GM18519 (cell line): ENCODE results near the gene CCDC78.

Experiments
- ATAC-seq: cut with Tn5 transposase; IDR thresholded peaks from one replicate; pipeline ENCODE4 v1.9.1; 2021; ENCODE audit warnings: mild to moderate bottlenecking, moderate library complexity; ENCODE audit not compliant: unreplicated experiment, low FRiP score

CCDC78 gene

GRCh38 chr16:740764-741505 is 14.7 kb upstream of the CCDC78 start, which contains the start of gene CIAO3:
TSS of gene CIAO3 (minus strand) at chr16:740997. CDS start at chr16:740985, 12 bp downstream.
- no peak for ATAC-seq

DNA sequence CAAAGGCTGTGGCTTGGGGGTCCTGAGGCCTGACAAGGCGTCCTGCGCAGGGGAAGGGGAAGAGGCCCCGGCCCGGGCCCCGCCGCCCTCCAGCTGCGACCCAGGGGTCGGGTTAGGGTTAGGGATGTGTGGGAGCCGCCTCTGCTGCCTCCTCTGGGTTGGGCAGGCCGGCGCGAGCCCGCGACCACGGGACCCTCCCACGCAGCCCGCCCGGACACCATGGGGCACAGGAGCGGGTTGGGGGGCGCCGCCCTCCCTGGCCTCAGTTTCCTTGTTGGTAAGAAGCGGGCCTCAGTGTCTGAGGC is 14.2 kb upstream of the CCDC78 start:
- ATAC-seq = no peak

DNA sequence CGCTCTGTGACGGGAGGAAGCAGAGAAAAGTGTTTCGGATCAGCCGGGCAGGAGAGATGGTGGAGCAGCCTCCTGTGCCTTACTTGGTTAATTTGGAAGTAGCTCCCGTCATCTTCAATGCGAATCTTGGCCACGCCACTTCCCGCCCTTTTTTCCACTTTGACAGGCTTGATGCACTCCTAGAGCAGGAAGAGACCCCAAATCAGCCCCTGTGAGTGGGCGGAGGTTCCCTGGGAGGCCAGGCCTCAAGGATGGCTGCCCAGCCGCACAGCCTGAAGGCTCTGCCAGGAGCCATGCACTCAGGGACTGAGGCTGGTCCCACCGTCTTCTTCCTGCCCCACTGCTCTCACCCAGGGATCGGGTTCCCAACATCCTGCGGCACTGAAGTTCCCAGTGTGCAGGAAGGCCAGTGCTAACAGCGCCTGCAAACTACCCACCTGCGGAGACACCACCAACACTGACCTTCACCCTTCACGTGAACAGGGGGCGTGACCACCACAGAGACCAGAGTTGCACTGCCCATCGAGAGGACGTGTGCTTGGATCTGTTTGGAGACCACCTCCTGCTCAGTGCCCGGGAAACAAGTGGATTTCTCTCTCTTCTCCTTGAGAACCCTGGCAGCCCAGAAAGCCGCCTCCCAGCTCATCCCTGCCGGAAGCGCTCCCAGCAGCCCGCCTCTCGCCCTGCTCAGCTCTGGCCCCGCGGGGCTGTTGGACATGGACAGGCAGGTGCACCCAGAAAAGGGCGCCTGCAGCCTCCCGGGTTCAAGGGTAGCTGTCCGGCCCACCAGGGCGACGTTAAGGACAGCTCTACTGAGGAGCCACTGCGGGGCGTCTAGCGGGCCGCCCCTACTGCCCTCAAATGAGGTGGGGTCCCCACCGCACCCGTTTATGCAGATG is 13.6 kb upstream of the CCDC78 start:
- ATAC-seq = no peak

DNA sequence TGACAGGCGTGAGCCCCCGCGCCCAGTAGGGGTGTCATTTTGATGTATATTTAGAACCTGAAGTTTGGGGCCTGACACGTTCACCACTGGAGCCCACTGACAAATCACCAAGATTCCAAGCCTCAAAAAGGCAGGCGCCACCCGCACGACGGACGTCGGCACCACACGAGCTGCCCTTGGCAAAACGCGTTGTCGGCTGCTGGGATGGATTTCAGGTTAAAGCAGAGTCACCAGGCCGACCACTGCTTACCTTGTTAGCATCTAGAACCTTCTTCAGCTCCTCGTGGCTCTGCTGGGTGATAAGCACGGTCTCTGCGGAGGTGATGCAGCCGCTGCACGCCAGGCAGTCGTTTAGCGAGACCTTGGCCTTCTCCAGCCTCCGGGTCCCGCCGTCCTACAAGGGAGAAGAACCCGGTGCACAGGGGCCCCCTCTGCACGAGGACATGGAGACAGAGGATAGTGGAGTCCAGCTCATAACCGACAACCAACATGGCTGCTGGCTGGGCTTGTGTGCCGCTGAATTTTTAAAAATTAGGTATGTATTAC is 10.8 kb upstream of the CCDC78 start:
- ATAC-seq = no peak

DNA sequence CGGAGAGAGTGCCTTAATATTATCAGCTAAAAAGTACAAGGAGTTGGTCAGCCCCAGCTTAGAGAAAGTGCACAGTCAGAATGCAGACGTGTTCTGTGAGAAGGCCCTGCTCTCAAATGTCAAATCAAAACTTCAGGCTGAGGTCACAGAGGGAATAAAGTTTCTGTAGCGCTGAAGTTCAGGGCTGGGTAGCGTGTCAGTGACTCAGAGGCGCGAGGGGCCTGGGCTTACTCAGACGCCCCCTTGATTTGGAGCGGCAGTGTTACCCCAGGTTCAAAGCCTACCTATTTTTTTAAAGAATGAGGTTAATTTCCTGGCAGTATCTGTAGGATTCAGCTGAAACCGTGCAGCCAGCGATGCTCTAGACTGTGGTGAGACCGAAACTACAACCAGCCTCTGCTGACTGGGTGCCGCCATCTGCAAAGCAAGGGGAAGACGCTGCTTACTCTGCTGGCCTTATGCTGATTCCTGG is 9.8 kb upstream of the CCDC78 start:
- ATAC-seq = no peak

DNA sequence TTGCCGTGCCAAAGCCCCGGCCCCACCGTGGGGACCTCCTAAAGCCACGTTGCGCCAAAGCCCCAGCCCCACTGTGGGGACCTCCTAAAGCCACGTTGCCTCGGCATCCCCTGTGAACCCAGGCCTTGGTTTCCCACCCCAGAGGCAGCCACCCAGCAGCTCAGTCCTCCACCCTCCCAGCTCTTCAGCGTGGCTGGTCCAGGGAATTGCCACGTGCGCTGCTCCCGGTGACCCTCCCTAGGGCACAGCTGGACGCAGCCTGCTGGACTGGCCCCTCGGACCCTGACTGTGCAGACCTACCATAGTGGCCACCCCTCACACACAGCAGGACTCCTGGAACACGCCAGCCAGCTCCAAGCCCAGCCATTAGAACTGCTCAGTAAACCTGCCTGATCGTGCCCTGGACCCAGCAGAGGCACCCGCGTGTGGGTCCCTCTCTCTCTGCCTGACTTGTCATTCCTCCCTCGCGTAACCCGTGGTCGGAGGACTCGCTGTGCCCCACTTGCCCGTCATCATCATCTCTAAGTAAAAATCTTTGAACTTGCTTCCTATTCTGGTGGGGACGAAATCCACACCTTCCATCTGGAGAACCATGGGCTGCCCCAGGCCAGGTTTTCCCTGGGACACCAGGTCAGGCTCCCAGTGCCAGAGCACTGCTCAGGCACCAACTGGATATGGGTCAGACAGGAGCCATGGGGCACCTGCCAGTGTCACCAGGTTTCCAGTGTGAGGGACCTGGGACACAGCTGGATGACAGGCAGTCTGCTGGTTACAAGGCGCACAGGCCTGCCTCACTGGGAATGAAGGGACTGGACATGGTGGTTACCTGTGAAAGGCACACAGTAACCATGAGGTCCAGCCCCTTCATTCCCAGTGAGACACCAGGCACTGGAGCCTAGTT is 9.0 kb upstream of the CCDC78 start:
- no peak for ATAC-seq

DNA sequence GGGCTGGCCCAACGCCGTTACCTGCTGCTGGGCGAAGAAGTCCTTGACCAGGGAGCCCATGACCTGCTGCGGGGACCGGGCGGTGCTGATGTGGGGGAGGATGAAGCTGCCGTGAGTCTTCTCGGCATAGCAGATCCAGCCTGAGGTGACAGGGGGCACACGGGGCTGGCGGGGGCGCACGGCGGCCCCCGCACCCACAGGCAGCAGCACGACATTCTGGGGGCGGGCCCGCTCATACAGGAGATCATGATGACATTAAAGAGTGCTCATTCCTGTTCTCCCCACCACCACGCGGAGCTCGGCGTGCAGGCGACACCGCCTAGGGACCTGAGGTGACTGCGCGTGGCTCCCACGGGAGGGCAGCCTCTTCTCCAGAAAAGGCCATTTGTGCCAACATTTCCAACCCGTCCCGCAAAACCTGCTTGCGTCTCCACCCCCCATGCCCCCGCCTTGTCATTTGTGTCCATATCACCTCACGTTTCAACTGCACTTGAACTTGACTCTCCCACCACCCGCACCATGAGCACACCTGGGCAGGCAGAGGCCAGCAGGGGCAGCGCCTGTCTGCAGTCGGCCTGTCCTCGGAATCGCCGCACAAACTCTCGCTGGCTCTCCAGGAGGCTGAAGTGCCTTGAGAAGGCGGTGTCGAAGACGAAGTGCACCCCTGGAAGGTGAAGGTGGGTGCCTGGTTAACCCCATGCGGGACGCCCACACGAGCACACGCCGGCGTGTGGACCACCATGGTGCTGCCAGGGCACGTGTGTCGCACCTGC is 8.2 kb upstream of the CCDC78 start:
- ATAC-seq = no peak

DNA sequence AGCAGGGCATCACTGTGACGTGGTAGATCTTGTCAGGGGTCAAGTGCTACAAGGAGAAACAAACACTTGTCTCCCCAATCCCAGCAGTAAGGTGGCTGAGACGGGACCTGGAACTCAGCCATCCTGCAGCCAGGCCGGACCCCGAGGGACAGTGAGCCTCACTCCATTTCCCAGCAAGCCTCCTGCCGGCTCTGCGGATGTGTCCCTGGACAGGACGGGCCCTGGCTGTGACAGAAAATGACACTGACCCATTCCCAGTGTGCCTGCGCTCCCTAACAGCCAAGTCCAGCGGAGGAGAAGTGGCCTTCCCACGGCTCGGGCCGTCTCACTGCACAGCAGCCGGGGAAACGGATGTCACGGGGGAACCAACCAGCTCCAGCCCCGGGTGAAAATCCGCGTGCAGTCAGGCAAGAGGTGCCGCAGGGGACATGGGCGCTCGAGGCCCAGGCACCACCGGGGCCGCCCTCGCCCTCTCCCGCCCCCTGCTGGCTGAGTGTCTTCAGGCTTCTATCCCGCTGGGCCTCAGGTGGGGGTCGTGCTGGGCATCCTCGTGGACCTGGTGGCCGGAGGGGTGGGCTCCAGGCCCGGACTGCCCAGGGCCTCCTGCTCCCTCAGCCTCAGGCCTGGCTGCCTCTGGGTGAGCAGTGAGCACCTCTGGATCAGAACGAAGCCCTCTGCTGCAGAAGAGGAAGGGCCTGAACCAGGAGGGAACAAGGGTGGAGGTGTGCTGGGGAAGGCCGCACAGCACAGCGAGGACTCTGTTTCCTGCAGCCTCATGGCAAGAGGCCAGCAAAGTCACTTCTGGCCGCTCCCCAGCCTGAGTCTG is 7.4 kb upstream of the CCDC78 start:
- ATAC-seq = no peak

- no peak for ATAC-seq
Measured at GRCh38 chr16:732936-733335, 6.7 kb upstream of the CCDC78 start.

- ATAC-seq = no peak
Measured at GRCh38 chr16:732332-732731, 6.1 kb upstream of the CCDC78 start.

DNA sequence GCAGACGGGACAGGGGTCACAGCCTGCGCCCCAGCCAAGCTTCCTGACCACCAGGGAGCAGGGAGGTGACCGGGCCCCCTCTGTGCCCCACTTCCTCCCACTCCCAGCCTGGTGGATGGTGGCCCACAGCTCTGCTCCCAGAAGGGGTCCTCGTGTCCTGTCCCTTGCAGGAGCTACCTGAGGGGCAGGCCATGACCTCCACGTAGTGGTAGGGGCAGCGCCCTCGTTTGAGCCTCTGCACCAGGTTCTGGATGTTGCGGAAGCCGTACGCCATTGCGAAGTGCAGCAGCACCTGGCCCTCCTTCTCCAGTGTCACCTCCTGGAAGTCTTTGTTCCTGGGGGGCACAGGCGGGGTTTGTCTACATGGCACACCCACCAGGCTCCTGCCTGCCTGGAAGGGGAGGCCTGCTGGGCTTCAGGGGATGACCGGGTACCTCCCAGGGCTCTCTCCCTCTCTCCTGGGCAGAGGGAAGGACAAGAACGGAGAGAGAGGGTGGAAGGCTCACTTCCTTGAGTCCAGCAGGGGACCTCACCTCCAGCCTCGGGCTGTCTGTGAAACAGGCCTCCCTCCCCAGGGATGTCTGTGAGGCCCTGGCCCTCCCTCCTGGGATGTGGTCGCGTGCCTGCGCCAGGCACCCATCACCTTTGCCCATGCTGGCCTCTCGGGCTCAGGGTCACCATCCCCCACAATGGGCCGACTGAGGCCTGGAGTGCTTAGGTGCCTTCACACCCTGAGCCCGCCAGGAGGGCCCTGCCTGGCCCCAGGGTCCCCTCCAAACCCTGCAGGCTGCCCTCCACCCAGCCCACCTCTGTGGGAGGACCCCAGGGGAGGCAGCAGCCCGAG is 4.6 kb upstream of the CCDC78 start:
- ATAC-seq = no peak

DNA sequence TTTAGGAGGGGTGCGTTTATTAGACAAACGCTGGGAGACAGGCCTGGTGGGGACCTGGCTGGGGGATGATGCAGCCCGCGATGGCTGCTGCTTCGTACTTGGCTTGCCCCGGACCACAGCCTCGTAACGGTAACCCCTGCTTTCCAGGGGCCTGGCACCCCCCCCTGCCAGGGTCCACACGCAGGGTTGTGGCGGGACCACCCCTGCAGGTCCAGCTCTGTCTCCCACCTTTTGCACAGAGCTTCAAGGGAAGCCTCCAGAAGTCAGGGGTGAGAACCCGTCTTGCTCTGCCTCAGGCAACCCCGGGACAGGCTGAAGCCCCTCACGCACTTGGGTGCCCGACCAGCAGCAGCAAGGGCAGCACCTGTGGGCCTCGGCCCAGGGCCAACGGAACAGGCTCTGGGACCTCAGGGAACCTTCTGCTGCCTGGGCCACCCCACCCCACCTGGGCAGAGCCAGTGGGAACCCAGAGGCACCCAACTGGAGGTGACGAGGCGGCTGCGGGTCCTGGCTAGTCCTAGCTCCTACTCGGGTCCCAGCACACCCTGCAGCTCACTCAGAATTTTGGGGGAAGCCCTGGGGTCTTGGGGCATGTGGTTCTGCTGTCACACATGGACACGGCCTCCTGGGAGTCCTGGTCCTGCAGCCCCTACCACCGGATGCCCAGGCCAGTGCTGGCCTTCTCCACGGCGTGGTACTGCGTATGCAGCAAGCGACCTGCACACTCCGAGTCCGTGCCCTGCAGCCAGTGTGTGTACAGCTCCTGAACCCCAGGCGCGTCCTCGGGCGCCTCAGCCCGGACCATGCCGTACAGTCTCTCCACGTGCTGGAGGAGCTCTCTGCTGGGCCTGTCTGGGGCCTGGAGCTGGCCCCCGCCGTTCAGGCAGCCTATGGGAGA is 3.8 kb upstream of the CCDC78 start:
- ATAC-seq = no peak

GRCh38 chr16:728890-729744 is 2.9 kb upstream of the CCDC78 start:
- ATAC-seq = no peak

DNA sequence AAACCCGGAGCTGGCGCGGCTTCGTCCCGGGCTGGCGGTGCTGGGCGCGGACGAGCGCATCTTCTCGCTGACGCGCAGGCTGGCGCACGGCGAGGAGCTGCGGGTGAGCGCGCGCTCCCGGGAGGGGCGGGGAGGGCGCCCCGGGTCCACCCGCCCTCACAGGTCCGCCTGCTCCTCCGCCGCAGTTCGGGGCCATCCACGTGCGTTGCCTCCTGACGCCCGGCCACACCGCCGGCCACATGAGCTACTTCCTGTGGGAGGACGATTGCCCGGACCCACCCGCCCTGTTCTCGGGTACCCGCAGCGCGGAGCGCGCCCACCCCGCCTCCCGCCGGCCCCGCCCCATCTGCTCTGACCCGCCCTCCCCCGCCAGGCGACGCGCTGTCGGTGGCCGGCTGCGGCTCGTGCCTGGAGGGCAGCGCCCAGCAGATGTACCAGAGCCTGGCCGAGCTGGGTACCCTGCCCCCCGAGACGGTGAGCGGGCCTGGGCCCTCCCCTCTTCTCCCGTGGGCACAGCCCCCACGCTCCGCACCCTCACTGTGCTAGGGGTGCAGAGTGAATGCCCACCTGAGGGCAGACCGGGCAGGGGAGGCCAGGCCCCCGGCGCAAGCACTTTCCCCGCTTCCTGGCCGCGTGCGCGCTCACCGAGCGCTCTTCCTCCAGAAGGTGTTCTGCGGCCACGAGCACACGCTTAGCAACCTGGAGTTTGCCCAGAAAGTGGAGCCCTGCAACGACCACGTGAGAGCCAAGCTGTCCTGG is 2.1 kb upstream of the CCDC78 start:
- no peak for ATAC-seq

- ATAC-seq = no peak
Measured at GRCh38 chr16:727291-727977, 1.2 kb upstream of the CCDC78 start.
